ENCODE results near the gene BMP2K. TPM values are rescaled to one million over a fixed set of nuclear protein-coding genes. Genes with fewer than 3 reads are reported as not detected.

Gene BMP2K
- total RNA-seq, 5 donors from 2014 or later (not counting 1 experiment from before 2014, with no cell fraction given): 6.7 to 13.4 (median 12.1) TPM

GRCh38 chr4:78753091-78753490 is 23.1 kb upstream of the BMP2K start:
- ChIA-PET CTCF (no interaction called here), POLR2A (no interaction called here)
- no peaks in the 10 kb centered on the region for H3K9me3 Mint-ChIP-seq
- DNase-seq (no peak), ATAC-seq (replicated peaks in 1 of 4) (no peak)
- no peak overlapping the region for H3K27ac ChIP-seq (ENCODE audit: low read length)
- no peaks in the 10 kb centered on the region for H3K36me3 Mint-ChIP-seq
- H3K4me1 Mint-ChIP-seq: no peaks in the 10 kb centered on the region
- no peaks in the 10 kb centered on the region for H3K27me3 ChIP-seq (replicated peaks in 1 of 2; ENCODE audit: control insufficient read depth in 2 of 2, extremely low read depth in 1 of 2, insufficient read depth in 2 of 2, low read length in 1 of 2)
- no peak overlapping the region for H3K4me3 Mint-ChIP-seq
- peaks cover 0 to 1% of the 10 kb centered on the region in 2 donors for H3K27me3 Mint-ChIP-seq
- no peaks in the 10 kb centered on the region for H3K36me3 ChIP-seq (ENCODE audit: control insufficient read depth in 2 of 2, extremely low read depth in 1 of 2, insufficient read depth in 1 of 2, low read length in 1 of 2)
- H3K9me3 ChIP-seq: no peaks in the 10 kb centered on the region
- H3K27ac Mint-ChIP-seq: no peak overlapping the region
- WGBS (ENCODE audit: insufficient coverage): no CpG with 5 or more reads among the region's 2 CpGs
- no peaks in the 10 kb centered on the region for H3K4me1 ChIP-seq (ENCODE audit: control insufficient read depth in 1 of 2, extremely low read depth in 1 of 2, insufficient read depth in 2 of 2, low read length in 2 of 2)
- no peak overlapping the region for H3K4me3 ChIP-seq (ENCODE audit: control insufficient read depth in 1 of 2, extremely low read depth in 1 of 2, low read length in 1 of 2)

GRCh38 chr4:78754872-78755271 is 21.3 kb upstream of the BMP2K start:
- Histone ChIP-seq H3K4me3 (ENCODE audit: control insufficient read depth in 1 of 2, extremely low read depth in 1 of 2, low read length in 1 of 2) (no peak overlapping the region), H3K36me3 (ENCODE audit: control insufficient read depth in 2 of 2, extremely low read depth in 1 of 2, insufficient read depth in 1 of 2, low read length in 1 of 2) (no peaks in the 10 kb centered on the region), H3K27ac (ENCODE audit: low read length) (no peak overlapping the region), H3K4me1 (ENCODE audit: control insufficient read depth in 1 of 2, extremely low read depth in 1 of 2, insufficient read depth in 2 of 2, low read length in 2 of 2) (no peaks in the 10 kb centered on the region), H3K27me3 (replicated peaks in 1 of 2; ENCODE audit: control insufficient read depth in 2 of 2, extremely low read depth in 1 of 2, insufficient read depth in 2 of 2, low read length in 1 of 2) (no peaks in the 10 kb centered on the region), H3K9me3 (no peaks in the 10 kb centered on the region)
- no peaks in the 10 kb centered on the region for H3K4me1 Mint-ChIP-seq
- H3K27ac Mint-ChIP-seq: no peak overlapping the region
- H3K4me3 Mint-ChIP-seq: no peak overlapping the region
- peaks cover 0 to 1% of the 10 kb centered on the region in 2 donors for H3K27me3 Mint-ChIP-seq
- ATAC-seq (replicated peaks in 1 of 4) (no peak), DNase-seq (no peak)
- ChIA-PET CTCF (no interaction called here), POLR2A (no interaction called here)
- WGBS (ENCODE audit: insufficient coverage): no CpG with 5 or more reads among the region's 3 CpGs
- no peaks in the 10 kb centered on the region for H3K36me3 Mint-ChIP-seq
- H3K9me3 Mint-ChIP-seq: no peaks in the 10 kb centered on the region

GRCh38 chr4:78756137-78756536 is 20.0 kb upstream of the BMP2K start:
- no CpG with 5 or more reads among the region's 3 CpGs for WGBS (ENCODE audit: insufficient coverage)

GRCh38 chr4:78756776-78757175 is 19.4 kb upstream of the BMP2K start:
- no peaks in the 10 kb centered on the region for H3K36me3 Mint-ChIP-seq
- no CpG with 5 or more reads among the region's 1 CpG for WGBS (ENCODE audit: insufficient coverage)
- no peaks in the 10 kb centered on the region for H3K4me1 Mint-ChIP-seq
- no peaks in the 10 kb centered on the region for H3K9me3 ChIP-seq
- no peaks in the 10 kb centered on the region for H3K36me3 ChIP-seq (ENCODE audit: control insufficient read depth in 2 of 2, extremely low read depth in 1 of 2, insufficient read depth in 1 of 2, low read length in 1 of 2)
- H3K27me3 ChIP-seq (replicated peaks in 1 of 2; ENCODE audit: control insufficient read depth in 2 of 2, extremely low read depth in 1 of 2, insufficient read depth in 2 of 2, low read length in 1 of 2): no peaks in the 10 kb centered on the region
- no peaks in the 10 kb centered on the region for H3K4me1 ChIP-seq (ENCODE audit: control insufficient read depth in 1 of 2, extremely low read depth in 1 of 2, insufficient read depth in 2 of 2, low read length in 2 of 2)
- no peak overlapping the region for H3K4me3 Mint-ChIP-seq
- ChIA-PET POLR2A (interaction anchor here (0.6 kb wide), 2 partner anchors 19 to 1397 kb away, joined by 3 to 4 read pairs; partner anchors contain the start of gene BMP2K (in 1 of the 2)), CTCF (no interaction called here)
- peaks cover 0 to 1% of the 10 kb centered on the region in 2 donors for H3K27me3 Mint-ChIP-seq
- H3K9me3 Mint-ChIP-seq: no peaks in the 10 kb centered on the region
- DNase-seq: no peak
- no peak overlapping the region for H3K4me3 ChIP-seq (ENCODE audit: control insufficient read depth in 1 of 2, extremely low read depth in 1 of 2, low read length in 1 of 2)
- ATAC-seq (replicated peaks in 1 of 4): no peak
- no peak overlapping the region for H3K27ac Mint-ChIP-seq
- no peak overlapping the region for H3K27ac ChIP-seq (ENCODE audit: low read length)

More at GRCh38 chr4:78756137-78756536, 20.0 kb upstream of the BMP2K start:
- Histone ChIP-seq H3K36me3 (ENCODE audit: control insufficient read depth in 2 of 2, extremely low read depth in 1 of 2, insufficient read depth in 1 of 2, low read length in 1 of 2) (no peaks in the 10 kb centered on the region), H3K27ac (ENCODE audit: low read length) (no peak overlapping the region), H3K4me1 (ENCODE audit: control insufficient read depth in 1 of 2, extremely low read depth in 1 of 2, insufficient read depth in 2 of 2, low read length in 2 of 2) (no peaks in the 10 kb centered on the region), H3K27me3 (replicated peaks in 1 of 2; ENCODE audit: control insufficient read depth in 2 of 2, extremely low read depth in 1 of 2, insufficient read depth in 2 of 2, low read length in 1 of 2) (no peaks in the 10 kb centered on the region), H3K4me3 (ENCODE audit: control insufficient read depth in 1 of 2, extremely low read depth in 1 of 2, low read length in 1 of 2) (no peak overlapping the region), H3K9me3 (no peaks in the 10 kb centered on the region)
- ATAC-seq (replicated peaks in 1 of 4) (no peak), DNase-seq (no peak)
- ChIA-PET CTCF (no interaction called here), POLR2A (interaction anchor here in 1 of 2 donors (0.6 kb wide), 1 partner anchor 1397 kb away, joined by 3 read pairs; no protein-coding TSS in a partner anchor)
- H3K4me1 Mint-ChIP-seq: no peaks in the 10 kb centered on the region
- no peak overlapping the region for H3K27ac Mint-ChIP-seq
- no peak overlapping the region for H3K4me3 Mint-ChIP-seq
- H3K9me3 Mint-ChIP-seq: no peaks in the 10 kb centered on the region
- no peaks in the 10 kb centered on the region for H3K36me3 Mint-ChIP-seq
- peaks cover 0 to 1% of the 10 kb centered on the region in 2 donors for H3K27me3 Mint-ChIP-seq

GRCh38 chr4:78757574-78757973 is 18.6 kb upstream of the BMP2K start:
- DNase-seq (no peak), ATAC-seq (replicated peaks in 1 of 4) (no peak)
- Histone ChIP-seq H3K27me3 (replicated peaks in 1 of 2; ENCODE audit: control insufficient read depth in 2 of 2, extremely low read depth in 1 of 2, insufficient read depth in 2 of 2, low read length in 1 of 2) (no peaks in the 10 kb centered on the region), H3K4me3 (ENCODE audit: control insufficient read depth in 1 of 2, extremely low read depth in 1 of 2, low read length in 1 of 2) (no peak overlapping the region), H3K4me1 (ENCODE audit: control insufficient read depth in 1 of 2, extremely low read depth in 1 of 2, insufficient read depth in 2 of 2, low read length in 2 of 2) (no peaks in the 10 kb centered on the region), H3K9me3 (no peaks in the 10 kb centered on the region), H3K27ac (ENCODE audit: low read length) (no peak overlapping the region), H3K36me3 (ENCODE audit: control insufficient read depth in 2 of 2, extremely low read depth in 1 of 2, insufficient read depth in 1 of 2, low read length in 1 of 2) (no peaks in the 10 kb centered on the region)
- ChIA-PET CTCF (no interaction called here), POLR2A (no interaction called here)
- Mint-ChIP-seq H3K36me3 (no peaks in the 10 kb centered on the region), H3K9me3 (no peaks in the 10 kb centered on the region), H3K4me1 (no peaks in the 10 kb centered on the region), H3K27ac (no peak overlapping the region), H3K4me3 (no peak overlapping the region), H3K27me3 (peaks cover 0 to 1% of the 10 kb centered on the region in 2 donors)
- WGBS (ENCODE audit: insufficient coverage): no CpG with 5 or more reads among the region's 1 CpG

GRCh38 chr4:78758085-78758484 is 18.1 kb upstream of the BMP2K start:
- ChIA-PET CTCF (no interaction called here), POLR2A (interaction anchor here in 1 of 2 donors (0.6 kb wide), 1 partner anchor 42 kb away, joined by 3 read pairs; no protein-coding TSS in a partner anchor)
- H3K4me3 Mint-ChIP-seq: no peak overlapping the region
- Histone ChIP-seq H3K36me3 (ENCODE audit: control insufficient read depth in 2 of 2, extremely low read depth in 1 of 2, insufficient read depth in 1 of 2, low read length in 1 of 2) (no peaks in the 10 kb centered on the region), H3K4me1 (ENCODE audit: control insufficient read depth in 1 of 2, extremely low read depth in 1 of 2, insufficient read depth in 2 of 2, low read length in 2 of 2) (no peaks in the 10 kb centered on the region), H3K27ac (ENCODE audit: low read length) (no peak overlapping the region), H3K9me3 (no peaks in the 10 kb centered on the region), H3K4me3 (ENCODE audit: control insufficient read depth in 1 of 2, extremely low read depth in 1 of 2, low read length in 1 of 2) (no peak overlapping the region), H3K27me3 (replicated peaks in 1 of 2; ENCODE audit: control insufficient read depth in 2 of 2, extremely low read depth in 1 of 2, insufficient read depth in 2 of 2, low read length in 1 of 2) (no peaks in the 10 kb centered on the region)
- no peak for ATAC-seq (replicated peaks in 1 of 4)
- DNase-seq: no peak
- no peaks in the 10 kb centered on the region for H3K4me1 Mint-ChIP-seq
- peaks cover 0 to 1% of the 10 kb centered on the region in 2 donors for H3K27me3 Mint-ChIP-seq
- no peaks in the 10 kb centered on the region for H3K9me3 Mint-ChIP-seq
- H3K36me3 Mint-ChIP-seq: no peaks in the 10 kb centered on the region
- no peak overlapping the region for H3K27ac Mint-ChIP-seq
- no CpG with 5 or more reads among the region's 1 CpG for WGBS (ENCODE audit: insufficient coverage)

GRCh38 chr4:78762529-78762928 is 13.6 kb upstream of the BMP2K start:
- DNase-seq (no peak), ATAC-seq (replicated peaks in 1 of 4) (no peak)
- H3K4me3 Mint-ChIP-seq: no peak overlapping the region
- Histone ChIP-seq H3K4me3 (ENCODE audit: control insufficient read depth in 1 of 2, extremely low read depth in 1 of 2, low read length in 1 of 2) (no peak overlapping the region), H3K27me3 (replicated peaks in 1 of 2; ENCODE audit: control insufficient read depth in 2 of 2, extremely low read depth in 1 of 2, insufficient read depth in 2 of 2, low read length in 1 of 2) (no peaks in the 10 kb centered on the region), H3K36me3 (ENCODE audit: control insufficient read depth in 2 of 2, extremely low read depth in 1 of 2, insufficient read depth in 1 of 2, low read length in 1 of 2) (no peaks in the 10 kb centered on the region), H3K9me3 (no peaks in the 10 kb centered on the region), H3K4me1 (ENCODE audit: control insufficient read depth in 1 of 2, extremely low read depth in 1 of 2, insufficient read depth in 2 of 2, low read length in 2 of 2) (no peaks in the 10 kb centered on the region), H3K27ac (ENCODE audit: low read length) (no peak overlapping the region)
- no peaks in the 10 kb centered on the region for H3K9me3 Mint-ChIP-seq
- H3K4me1 Mint-ChIP-seq: peaks cover 0 to 1% (median 0%) of the 10 kb centered on the region in 3 donors
- H3K27me3 Mint-ChIP-seq: no peaks in the 10 kb centered on the region
- H3K27ac Mint-ChIP-seq: no peak overlapping the region
- no peaks in the 10 kb centered on the region for H3K36me3 Mint-ChIP-seq
- no CpG with 5 or more reads among the region's 2 CpGs for WGBS (ENCODE audit: insufficient coverage)
- ChIA-PET POLR2A (interaction anchor here in 1 of 2 donors (1.2 kb wide), 1 partner anchor 18 kb away, joined by 3 read pairs; no protein-coding TSS in a partner anchor), CTCF (no interaction called here)

Measured in T-cell (primary cell).